IMR-90 (cell line): ENCODE results near the gene SSTR4. TPM values are rescaled to one million over a fixed set of nuclear protein-coding genes. Genes with fewer than 3 reads are reported as not detected.

Experiments
- ATAC-seq: fragments of 200-7000 bp; cut with Tn5 transposase; 2 replicates; pipeline ENCODE4 v1.9.1; 2020; ENCODE audit warnings: low read depth, mild to moderate bottlenecking, moderate library complexity
- BruUV-seq: library from RNA; stranded (reverse); fragments of 400-500 nt; replicated peaks from 2 replicates; lab custom pipeline; 2021; lab: Mats Ljungman, UMichigan
- CTCF ChIA-PET: fragments of 300-600 bp; formaldehyde crosslinking; extraction: SDS; loops from one replicate; lab custom pipeline; 2021; ENCODE audit warnings: antibody characterized with exemption; lab: Yijun Ruan, JAX
- POLR2A ChIA-PET: fragments of 300-600 bp; sonication (Branson Sonifier 250); formaldehyde crosslinking; loops from one replicate; lab custom pipeline; 2022; ENCODE audit warnings: antibody characterized with exemption; ENCODE audit not compliant: unreplicated experiment; lab: Charles Lee
- DNase-seq: peaks from one replicate; pipeline ENCODE4 v3.0.0; 2013
- H2AFZ ChIP-seq: replicated peaks from 2 replicates; pipeline ENCODE3; 2013; ENCODE audit warnings: low read length, mild to moderate bottlenecking; ENCODE audit not compliant: poor library complexity
- H2AK5ac ChIP-seq: 2 replicates; pipeline ENCODE4 v1.6.1; 2013; ENCODE audit warnings: low read depth, low read length, inconsistent platforms
- H2AK9ac ChIP-seq: replicated peaks from 2 replicates; pipeline ENCODE3; 2013; ENCODE audit warnings: mild to moderate bottlenecking, low read depth, low read length, moderate library complexity; ENCODE audit not compliant: poor library complexity
- H2BK120ac ChIP-seq: 2 replicates; pipeline ENCODE4 v1.6.1; 2013; ENCODE audit warnings: low read depth, low read length, inconsistent platforms
- H2BK15ac ChIP-seq: 3 replicates; pipeline ENCODE4 v1.6.1; 2013; ENCODE audit warnings: low read depth, low read length, inconsistent platforms
- H2BK20ac ChIP-seq: 2 replicates; pipeline ENCODE4 v1.6.1; 2013; ENCODE audit warnings: low read depth, mild to moderate bottlenecking, inconsistent platforms, low read length, moderate library complexity
- H2BK5ac ChIP-seq: 2 replicates; pipeline ENCODE4 v1.6.1; 2013; ENCODE audit warnings: mild to moderate bottlenecking, low read depth, low read length, inconsistent platforms; ENCODE audit not compliant: poor library complexity, severe bottlenecking
- H3K14ac ChIP-seq: replicated peaks from 2 replicates; pipeline ENCODE4 v1.6.1; 2013; ENCODE audit warnings: low read depth, low read length, inconsistent platforms
- H3K18ac ChIP-seq: 2 replicates; pipeline ENCODE4 v1.6.1; 2013; ENCODE audit warnings: low read depth, low read length, control low read depth
- H3K23ac ChIP-seq: 2 replicates; pipeline ENCODE4 v1.6.1; 2013; ENCODE audit warnings: low read depth, low read length, inconsistent platforms
- H3K27ac ChIP-seq: 2 replicates; pipeline ENCODE4 v1.5.1; 2013; ENCODE audit warnings: mild to moderate bottlenecking, control low read depth, low read length; ENCODE audit not compliant: insufficient read depth
- H3K27me3 ChIP-seq: 2 replicates; pipeline ENCODE4 v1.6.1; 2013; ENCODE audit warnings: low read length; ENCODE audit not compliant: control insufficient read depth, insufficient read depth
- H3K36me3 ChIP-seq: 2 replicates; pipeline ENCODE4 v1.6.1; 2013; ENCODE audit warnings: low read length, mixed read lengths; ENCODE audit not compliant: control insufficient read depth, insufficient read depth
- H3K4ac ChIP-seq: 2 replicates; pipeline ENCODE4 v1.6.1; 2013; ENCODE audit warnings: low read depth, low read length, inconsistent platforms
- H3K4me1 ChIP-seq: 2 replicates; pipeline ENCODE4 v1.6.1; 2013; ENCODE audit warnings: low read length, mixed read lengths; ENCODE audit not compliant: control insufficient read depth, insufficient read depth
- H3K4me2 ChIP-seq: 2 replicates; pipeline ENCODE4 v1.6.1; 2013; ENCODE audit warnings: low read depth, mild to moderate bottlenecking, control low read depth, low read length, moderate library complexity
- H3K4me3 ChIP-seq: 2 replicates; pipeline ENCODE4 v1.5.1; 2013; ENCODE audit warnings: low read depth, mild to moderate bottlenecking, control low read depth, low read length, moderate library complexity; ENCODE audit not compliant: insufficient read depth
- H3K56ac ChIP-seq: 2 replicates; pipeline ENCODE4 v1.6.1; 2013; ENCODE audit warnings: low read length, inconsistent platforms; ENCODE audit not compliant: insufficient read depth; ENCODE audit errors: extremely low read depth
- H3K79me1 ChIP-seq, 2 experiments: 2 replicates each; pipeline ENCODE4 v1.6.1; 2013; ENCODE audit warnings: low read length in 2 of 2, inconsistent platforms in 1 of 2, low read depth in 1 of 2
- H3K9ac ChIP-seq: 2 replicates; pipeline ENCODE4 v1.6.1; 2013; ENCODE audit warnings: low read depth, low read length, control low read depth
- H3K9me1 ChIP-seq: 2 replicates; pipeline ENCODE4 v1.6.1; 2013; ENCODE audit warnings: low read length, inconsistent platforms; ENCODE audit not compliant: insufficient read depth
- H3K9me3 ChIP-seq: 2 replicates; pipeline ENCODE4 v1.6.1; 2013; ENCODE audit warnings: low read length; ENCODE audit not compliant: control insufficient read depth, insufficient read depth
- H4K20me1 ChIP-seq: 2 replicates; pipeline ENCODE4 v1.6.1; 2013; ENCODE audit warnings: low read length, inconsistent platforms; ENCODE audit not compliant: insufficient read depth
- H4K5ac ChIP-seq: 2 replicates; pipeline ENCODE4 v1.6.1; 2013; ENCODE audit warnings: mild to moderate bottlenecking, low read depth, low read length, control low read depth
- H4K8ac ChIP-seq, 2 experiments: 2 replicates each; pipeline ENCODE4 v1.6.1; 2013; ENCODE audit warnings: low read depth in 2 of 2, low read length in 2 of 2, control low read depth in 1 of 2, inconsistent platforms in 1 of 2
- H4K91ac ChIP-seq: 2 replicates; pipeline ENCODE4 v1.6.1; 2013; ENCODE audit warnings: low read depth, low read length, inconsistent platforms; ENCODE audit not compliant: insufficient read depth
- BHLHE40 ChIP-seq: fragments of 150-350 bp; IDR thresholded peaks from 2 replicates; pipeline ENCODE4 v1.6.1; 2016; ENCODE audit warnings: mild to moderate bottlenecking, low read depth, low read length
- CEBPB ChIP-seq: IDR thresholded peaks from 2 replicates; pipeline ENCODE4 v1.6.1; 2012; ENCODE audit warnings: low read depth, low read length, improper control_type of control experiment
- CHD1 ChIP-seq: IDR thresholded peaks from 2 replicates; pipeline ENCODE4 v1.6.1; 2012; ENCODE audit warnings: low read depth, low read length, improper control_type of control experiment
- FOS ChIP-seq: fragments of 150-350 bp; IDR thresholded peaks from 2 replicates; pipeline ENCODE4 v1.6.1; 2016; ENCODE audit warnings: low read depth, low read length
- MAZ ChIP-seq: IDR thresholded peaks from 2 replicates; pipeline ENCODE4 v1.6.1; 2012; ENCODE audit warnings: low read depth, mild to moderate bottlenecking, low read length, improper control_type of control experiment, moderate library complexity, borderline replicate concordance
- MXI1 ChIP-seq: IDR thresholded peaks from 2 replicates; pipeline ENCODE4 v1.6.1; 2012; ENCODE audit warnings: low read depth, mild to moderate bottlenecking, low read length, moderate library complexity, borderline replicate concordance
- RCOR1 ChIP-seq: IDR thresholded peaks from 2 replicates; pipeline ENCODE4 v1.6.1; 2012; ENCODE audit warnings: mild to moderate bottlenecking, low read length, improper control_type of control experiment; ENCODE audit not compliant: insufficient replicate concordance
- RFX5 ChIP-seq: IDR thresholded peaks from 2 replicates; pipeline ENCODE4 v1.8.0; 2012; ENCODE audit warnings: low read depth, mild to moderate bottlenecking, low read length, moderate library complexity
- SMC3 ChIP-seq: fragments of 150-350 bp; IDR thresholded peaks from 2 replicates; pipeline ENCODE4 v1.6.1; 2016; ENCODE audit warnings: low read depth, mild to moderate bottlenecking, antibody characterized with exemption, low read length, moderate library complexity
- WGBS, 2 experiments: methylation state at CpG; one replicate each; pipeline versions ENCODE4 v1.1.5 to v1.1.7; 2013; ENCODE audit warnings: missing lambda C conversion rate in 2 of 2; ENCODE audit not compliant: insufficient read length in 1 of 2; ENCODE audit errors: extremely low coverage in 2 of 2; 5-methylcytosine and 5-hydroxymethylcytosine counted together
- dilution Hi-C: fragments of 300-500 bp; cut with HindIII; formaldehyde crosslinking; loops from one replicate; pipeline ENCODE4 v1.14.3; 2018; ENCODE audit warnings: low sequenced_read_pairs; ENCODE audit not compliant: unreplicated experiment
- in situ Hi-C: fragments of 300-500 bp; cut with MboI; formaldehyde crosslinking; loops from 3 replicates; pipeline ENCODE4 v1.14.3; 2019; ENCODE audit warnings: low sequenced_read_pairs, inconsistent platforms, mixed read lengths
- intact Hi-C: fragments of 100-400 bp; cut with micrococcal nuclease; formaldehyde crosslinking; loops from 2 replicates; pipeline ENCODE4 v1.10.0; 2022
- polyA plus RNA-seq, 3 experiments: library from polyadenylated mRNA; depleted of rRNA; stranded (reverse); fragments of >200 nt; gene quantifications; 2 replicates each; pipeline ENCODE4 v1.2.3, GENCODE V29; 2012; ENCODE audit warnings: low replicate concordance in 1 of 3
- total RNA-seq: library from RNA; depleted of rRNA; stranded (reverse); fragments of >200 nt; gene quantifications from 2 replicates; pipeline ENCODE4 v1.2.3, GENCODE V29; 2012
- TF ChIP-seq, protein P1 (sequence below): conservative IDR thresholded peaks from 2 replicates; pipeline ENCODE4 v1.5.1; 2012; ENCODE audit warnings: mild to moderate bottlenecking, low read depth, low read length, improper control_type of control experiment
- TF ChIP-seq, protein P2 (sequence below): fragments of 150-350 bp; IDR thresholded peaks from 2 replicates; pipeline ENCODE4 v1.6.1; 2017; ENCODE audit warnings: mild to moderate bottlenecking, antibody characterized with exemption, low read length, low read depth

Gene SSTR4
- total and polyA plus RNA-seq, 2 of the 4 experiments (the other 2 are of a cell fraction) = not detected

DNA sequence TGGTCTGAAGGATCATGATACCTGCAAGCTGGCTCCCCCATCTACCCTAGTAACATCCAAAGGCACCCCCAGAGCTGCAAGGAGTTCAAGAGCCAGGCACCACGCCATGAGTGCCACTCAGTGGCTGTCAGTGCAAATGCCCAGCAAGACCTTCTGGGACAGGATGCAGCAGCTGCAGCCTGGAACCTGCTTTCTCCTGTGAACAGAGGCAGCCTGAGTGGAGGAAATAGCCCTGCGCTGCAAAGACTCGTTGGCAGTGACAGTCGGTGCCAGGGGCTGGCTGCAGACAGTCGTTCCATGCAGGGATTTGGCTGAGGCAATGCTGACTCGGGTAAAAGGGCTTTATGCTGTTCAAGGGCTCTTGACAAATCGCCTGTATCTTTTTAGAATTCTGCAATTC lies 15.7 kb upstream of the SSTR4 start:
- ChIA-PET POLR2A (no interaction called here), CTCF (no interaction called here)
- H2AK5ac ChIP-seq = no peak overlapping the region
- H3K79me1 ChIP-seq = no peaks in the 10 kb centered on the region
- H3K4me3 ChIP-seq = no peak overlapping the region
- no peaks in the 10 kb centered on the region for H3K9me1 ChIP-seq
- H3K27me3 ChIP-seq = peaks cover 3% of the 10 kb centered on the region; the same call in 1 of the 2 replicates
- ATAC-seq = no peak
- no peaks in the 10 kb centered on the region for H3K36me3 ChIP-seq
- in situ Hi-C loops (no loop called here), dilution Hi-C loops (no loop called here), intact Hi-C loops (no loop called here)
- WGBS, 2 experiments = 37% methylated on average over 3 of the region's 7 CpGs; no CpG with 5 or more reads in 1 of the 2 experiments
- TF ChIP-seq, protein P1, sequence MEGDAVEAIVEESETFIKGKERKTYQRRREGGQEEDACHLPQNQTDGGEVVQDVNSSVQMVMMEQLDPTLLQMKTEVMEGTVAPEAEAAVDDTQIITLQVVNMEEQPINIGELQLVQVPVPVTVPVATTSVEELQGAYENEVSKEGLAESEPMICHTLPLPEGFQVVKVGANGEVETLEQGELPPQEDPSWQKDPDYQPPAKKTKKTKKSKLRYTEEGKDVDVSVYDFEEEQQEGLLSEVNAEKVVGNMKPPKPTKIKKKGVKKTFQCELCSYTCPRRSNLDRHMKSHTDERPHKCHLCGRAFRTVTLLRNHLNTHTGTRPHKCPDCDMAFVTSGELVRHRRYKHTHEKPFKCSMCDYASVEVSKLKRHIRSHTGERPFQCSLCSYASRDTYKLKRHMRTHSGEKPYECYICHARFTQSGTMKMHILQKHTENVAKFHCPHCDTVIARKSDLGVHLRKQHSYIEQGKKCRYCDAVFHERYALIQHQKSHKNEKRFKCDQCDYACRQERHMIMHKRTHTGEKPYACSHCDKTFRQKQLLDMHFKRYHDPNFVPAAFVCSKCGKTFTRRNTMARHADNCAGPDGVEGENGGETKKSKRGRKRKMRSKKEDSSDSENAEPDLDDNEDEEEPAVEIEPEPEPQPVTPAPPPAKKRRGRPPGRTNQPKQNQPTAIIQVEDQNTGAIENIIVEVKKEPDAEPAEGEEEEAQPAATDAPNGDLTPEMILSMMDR = no peak
- TF ChIP-seq CEBPB (no peak), SMC3 (no peak), RCOR1 (no peak), MAZ (no peak), FOS (no peak), RFX5 (no peak), BHLHE40 (no peak), CHD1 (no peak), MXI1 (no peak)
- TF ChIP-seq, protein P2, sequence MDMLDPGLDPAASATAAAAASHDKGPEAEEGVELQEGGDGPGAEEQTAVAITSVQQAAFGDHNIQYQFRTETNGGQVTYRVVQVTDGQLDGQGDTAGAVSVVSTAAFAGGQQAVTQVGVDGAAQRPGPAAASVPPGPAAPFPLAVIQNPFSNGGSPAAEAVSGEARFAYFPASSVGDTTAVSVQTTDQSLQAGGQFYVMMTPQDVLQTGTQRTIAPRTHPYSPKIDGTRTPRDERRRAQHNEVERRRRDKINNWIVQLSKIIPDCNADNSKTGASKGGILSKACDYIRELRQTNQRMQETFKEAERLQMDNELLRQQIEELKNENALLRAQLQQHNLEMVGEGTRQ = no peak
- no peaks in the 10 kb centered on the region for H4K20me1 ChIP-seq
- no peak overlapping the region for H3K4me2 ChIP-seq
- DNase-seq = no peak
- H2BK5ac ChIP-seq = no peak overlapping the region
- no peak overlapping the region for H3K56ac ChIP-seq
- no peak overlapping the region for H3K14ac ChIP-seq
- H2BK120ac ChIP-seq = no peak overlapping the region
- no peak overlapping the region for H3K18ac ChIP-seq
- H2BK15ac ChIP-seq = no peak overlapping the region
- no peaks in the 10 kb centered on the region for H3K4me1 ChIP-seq
- H4K91ac ChIP-seq = no peak overlapping the region
- H3K9me3 ChIP-seq = no peaks in the 10 kb centered on the region
- H3K27ac ChIP-seq = no peak overlapping the region
- no peak overlapping the region for H3K4ac ChIP-seq
- H3K23ac ChIP-seq = no peak overlapping the region
- H2BK20ac ChIP-seq = no peak overlapping the region
- BruUV-seq = no TSS peak
- H4K8ac ChIP-seq = no peak overlapping the region
- no peak overlapping the region for H2AK9ac ChIP-seq
- peak overlapping the region; percentile 24 for H2AFZ ChIP-seq
- no peak overlapping the region for H4K5ac ChIP-seq
- no peak overlapping the region for H3K9ac ChIP-seq
